ENCODE measurements around the gene SHKBP1. TPM values are rescaled to one million over a fixed set of nuclear protein-coding genes. Genes with fewer than 3 reads are reported as not detected.

Gene SHKBP1
- total and polyA plus RNA-seq, 4 donors = 10.1 to 22.9 (median 15.4) TPM

GRCh38 chr19:40529093-40529954 is 47.3 kb upstream of the SHKBP1 start:
- Histone ChIP-seq H3K27ac (ENCODE audit: low read depth in 1 of 2, low read length in 2 of 2) (no peak overlapping the region), H3K27me3 (ENCODE audit: control insufficient read depth in 4 of 4, insufficient read depth in 4 of 4, low read length in 3 of 4) (no peaks in the 10 kb centered on the region), H3K9me3 (ENCODE audit: control insufficient read depth in 4 of 4, low read length in 3 of 4) (peaks cover 0 to 5% (median under 1%) of the 10 kb centered on the region in 4 donors), H3K9ac (ENCODE audit: low read depth in 1 of 2, low read length in 2 of 2) (no peak overlapping the region), H3K4me1 (ENCODE audit: control insufficient read depth in 4 of 4, insufficient read depth in 4 of 4, low read length in 3 of 4) (peaks cover 0 to 9% (median 5%) of the 10 kb centered on the region in 4 donors), H3K4me3 (ENCODE audit: low read depth in 1 of 3, low read length in 3 of 3) (peak overlapping the region; percentile 17 to 52 (median 46)), H3K36me3 (ENCODE audit: control insufficient read depth in 4 of 4, insufficient read depth in 3 of 4, low read depth in 1 of 4, low read length in 3 of 4) (no peaks in the 10 kb centered on the region)
- DNase-seq (ENCODE audit: low spot score) = peak; percentile 89
- TF ChIP-seq EGR1 (IDR thresholded peaks at IDR 0.05; ENCODE audit: low read depth in 2 of 2) (peak; percentile 98), CTCF (IDR thresholded peaks at IDR 0.05; ENCODE audit: low read depth, low read length, missing input control) (peak; percentile 92), ZBTB33 (IDR thresholded peaks at IDR 0.05) (no peak), TAF1 (conservative IDR thresholded peaks at IDR 0.05) (no peak), ATF3 (IDR thresholded peaks at IDR 0.05) (no peak), RAD21 (IDR thresholded peaks at IDR 0.05) (peak; percentile 59 to 74)
- 3% methylated on average over 54 of the region's 54 CpGs for WGBS

GRCh38 chr19:40530091-40530901 is 46.4 kb upstream of the SHKBP1 start:
- H3K27ac ChIP-seq (ENCODE audit: low read depth in 1 of 2, low read length in 2 of 2) = no peak overlapping the region
- TF ChIP-seq REST (IDR thresholded peaks at IDR 0.05) (peak; percentile 95), NR2F2 (IDR thresholded peaks at IDR 0.05) (no peak)
- H3K36me3 ChIP-seq (ENCODE audit: control insufficient read depth in 4 of 4, insufficient read depth in 3 of 4, low read depth in 1 of 4, low read length in 3 of 4) = no peaks in the 10 kb centered on the region
- 4% methylated on average over 75 of the region's 75 CpGs for whole genome bisulfite sequencing
- no peaks in the 10 kb centered on the region for H3K27me3 ChIP-seq (ENCODE audit: control insufficient read depth in 4 of 4, insufficient read depth in 4 of 4, low read length in 3 of 4)
- DNase-seq (ENCODE audit: low spot score) = no peak
- peaks cover 0 to 6% (median under 1%) of the 10 kb centered on the region in 4 donors for H3K9me3 ChIP-seq (ENCODE audit: control insufficient read depth in 4 of 4, low read length in 3 of 4)
- peak overlapping the region in 1 of 3 donors; percentile 37 for H3K4me3 ChIP-seq (ENCODE audit: low read depth in 1 of 3, low read length in 3 of 3)
- H3K4me1 ChIP-seq (ENCODE audit: control insufficient read depth in 4 of 4, insufficient read depth in 4 of 4, low read length in 3 of 4) = peaks cover 0 to 9% (median 5%) of the 10 kb centered on the region in 4 donors
- H3K9ac ChIP-seq (ENCODE audit: low read depth in 1 of 2, low read length in 2 of 2) = no peak overlapping the region
